IPS DF 4.7 (cell line): ENCODE results near the gene FKBP9.
"Not testable (repeated sequence)": the region's sequence is repeated elsewhere in the genome, so short reads cannot be mapped to it uniquely, and the experiment has no call there.

ENCODE experiments used
- DNase-seq: peaks from one replicate; pipeline ENCODE4 v3.0.0-alpha.2; 2013; ENCODE audit warnings: low spot score; ENCODE audit errors: extremely low read depth

The FKBP9 gene

DNA sequence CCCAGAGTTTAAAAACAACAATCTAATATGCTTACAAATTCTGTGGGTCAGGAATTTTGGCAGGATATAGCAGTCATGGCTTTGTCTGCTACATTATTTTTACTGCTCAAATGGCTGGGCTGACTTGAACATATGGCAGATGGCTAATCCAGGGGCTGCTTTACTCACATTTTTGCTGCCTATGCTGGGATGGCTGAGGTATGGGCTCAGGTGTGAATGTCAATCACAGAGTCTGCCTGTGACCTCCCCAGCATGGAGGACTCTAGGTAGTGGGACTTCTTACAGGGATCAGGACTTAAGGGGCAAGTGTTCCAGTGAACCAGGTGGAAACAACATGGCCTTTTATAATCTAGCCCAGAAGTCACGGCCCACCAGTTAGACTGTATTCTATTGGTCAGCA lies 4.4 kb upstream of the FKBP9 start:
- no peak for DNase-seq

DNA sequence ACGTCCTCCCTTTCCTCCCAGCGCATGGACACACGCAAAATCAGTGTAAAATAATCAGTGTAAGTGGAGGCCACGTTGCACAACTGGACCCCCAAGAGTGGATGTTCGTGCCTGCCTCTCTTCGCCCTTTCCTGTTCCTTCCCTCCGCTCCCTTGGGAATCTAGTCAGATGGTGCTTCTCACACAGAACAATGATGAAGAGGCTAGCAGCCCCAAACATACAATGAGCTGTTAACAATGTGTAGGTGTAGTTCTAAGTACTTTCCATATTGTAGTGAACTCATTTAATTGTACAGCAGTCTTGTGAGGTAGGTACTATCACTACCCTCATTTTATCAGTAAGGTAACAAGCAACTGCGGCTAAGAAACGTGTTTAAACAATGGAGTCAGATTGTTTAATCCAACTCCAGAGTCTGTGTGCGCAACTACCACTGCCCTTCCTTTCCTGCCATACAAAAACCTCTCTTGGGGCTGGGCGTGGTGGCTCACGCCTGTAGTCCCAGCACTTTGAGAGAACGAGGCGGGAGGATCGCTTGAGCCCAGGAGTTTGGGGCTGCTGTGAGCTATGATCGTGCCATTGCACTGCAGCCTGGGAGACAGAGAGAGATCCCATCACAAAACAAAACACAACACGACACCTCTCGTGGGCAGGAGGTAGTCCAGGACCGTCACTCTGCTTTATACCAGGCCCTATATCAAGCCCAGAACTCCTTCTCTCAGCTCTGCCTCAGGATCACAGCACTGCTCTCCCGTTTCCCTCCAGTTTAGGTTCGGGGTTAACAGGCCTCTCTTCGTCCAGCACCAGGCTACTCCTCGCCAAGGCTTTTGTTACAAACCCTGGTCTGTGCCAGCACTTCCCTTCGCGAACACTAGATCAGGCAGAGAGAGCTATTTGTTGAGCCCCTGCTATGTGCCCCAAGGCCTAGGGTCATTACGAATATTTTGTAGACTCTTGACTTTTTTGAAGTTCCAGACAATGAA lies 1.1 kb downstream of the FKBP9 start:
- no peak for DNase-seq

DNA sequence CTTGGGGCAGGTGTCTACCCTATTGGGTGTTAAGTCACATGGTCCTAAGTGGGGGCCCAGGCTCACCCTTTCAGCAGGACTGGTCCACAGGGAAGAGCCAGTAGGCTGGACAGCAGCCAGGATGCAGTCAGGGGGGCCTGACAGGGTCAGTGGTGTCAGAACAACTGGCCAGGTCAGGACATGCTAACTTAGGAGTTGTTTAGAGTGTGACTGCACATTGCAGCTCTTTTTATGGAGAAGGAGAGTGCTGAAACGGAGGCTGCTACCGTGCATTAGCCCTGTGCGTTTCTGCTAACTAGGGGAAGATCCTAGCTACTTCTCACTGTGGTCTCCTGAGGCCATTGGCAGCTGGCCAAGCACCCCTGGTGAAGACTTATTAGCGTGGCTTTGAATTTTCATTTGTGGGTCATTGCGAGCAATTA lies 6.7 kb downstream of the FKBP9 start:
- not testable (repeated sequence) for DNase-seq

- not testable (repeated sequence) for DNase-seq
Observed at GRCh38 chr7:32964461-32965159, 7.4 kb downstream of the FKBP9 start.

- not testable (repeated sequence) for DNase-seq
Observed at GRCh38 chr7:32966489-32967267, 9.4 kb downstream of the FKBP9 start.

DNA sequence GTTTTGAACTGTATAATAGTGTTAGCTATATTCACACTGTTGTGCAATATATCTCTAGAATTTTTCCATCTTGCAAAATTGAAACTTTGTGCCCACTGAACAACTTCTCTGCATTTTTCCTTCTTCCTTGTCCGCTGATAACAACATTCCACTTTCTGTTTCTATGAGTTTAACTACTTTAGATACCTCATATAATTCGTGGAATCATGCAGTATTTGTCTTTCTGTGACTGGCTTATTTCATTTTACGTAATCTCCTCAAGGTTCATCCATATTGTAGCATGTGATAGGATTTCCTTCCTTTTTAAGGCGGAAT lies 10.0 kb downstream of the FKBP9 start:
- DNase-seq = not testable (repeated sequence)

- not testable (repeated sequence) for DNase-seq
Observed at GRCh38 chr7:32971967-32972366, 14.7 kb downstream of the FKBP9 start.

DNA sequence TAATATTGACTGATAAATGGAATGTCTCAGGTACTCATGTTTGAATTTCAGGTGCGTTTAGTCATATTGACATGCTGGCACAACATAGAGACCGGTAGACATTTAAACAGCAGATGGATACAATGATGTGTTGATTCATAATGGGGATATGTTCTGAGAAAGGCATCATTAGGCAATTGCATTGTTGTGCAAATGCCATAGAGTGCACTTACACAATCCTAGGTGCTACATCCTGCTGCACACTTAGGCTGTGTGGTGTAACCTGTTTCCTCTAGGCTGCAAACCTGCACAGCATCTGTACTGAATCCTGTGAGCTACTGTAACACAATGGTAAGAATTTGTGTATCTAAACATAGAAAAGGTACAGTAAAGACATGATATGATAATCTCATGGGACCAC lies 19.9 kb downstream of the FKBP9 start:
- not testable (repeated sequence) for DNase-seq

- DNase-seq = not testable (repeated sequence)
Observed at GRCh38 chr7:32979246-32979645, 22.0 kb downstream of the FKBP9 start.

GRCh38 chr7:32979902-32980301 lies 22.7 kb downstream of the FKBP9 start:
- not testable (repeated sequence) for DNase-seq

DNA sequence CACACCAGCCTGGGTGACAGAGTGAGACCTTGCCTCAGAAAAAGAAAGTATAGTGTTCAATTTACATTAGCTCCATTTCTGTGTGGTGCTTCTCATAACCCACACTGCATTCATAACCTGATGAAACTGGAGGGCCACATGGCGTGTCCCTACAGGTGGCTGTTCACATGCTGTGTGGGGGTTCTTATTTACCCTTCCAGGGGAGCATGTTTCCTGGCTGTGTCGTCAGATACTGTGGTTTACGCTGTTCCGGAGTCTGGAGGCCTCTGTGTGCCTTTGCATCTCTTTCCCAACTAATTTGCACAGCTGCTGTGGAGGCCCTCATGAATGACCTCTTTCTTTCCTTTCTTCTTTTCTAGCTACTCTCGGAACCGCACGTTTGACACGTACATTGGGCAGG lies 30.9 kb downstream of the FKBP9 start:
- not testable (repeated sequence) for DNase-seq

- not testable (repeated sequence) for DNase-seq
Observed at GRCh38 chr7:32991068-32991585, 33.9 kb downstream of the FKBP9 start.

- DNase-seq = not testable (repeated sequence)
Observed at GRCh38 chr7:32991975-32992700, 34.9 kb downstream of the FKBP9 start.

DNA sequence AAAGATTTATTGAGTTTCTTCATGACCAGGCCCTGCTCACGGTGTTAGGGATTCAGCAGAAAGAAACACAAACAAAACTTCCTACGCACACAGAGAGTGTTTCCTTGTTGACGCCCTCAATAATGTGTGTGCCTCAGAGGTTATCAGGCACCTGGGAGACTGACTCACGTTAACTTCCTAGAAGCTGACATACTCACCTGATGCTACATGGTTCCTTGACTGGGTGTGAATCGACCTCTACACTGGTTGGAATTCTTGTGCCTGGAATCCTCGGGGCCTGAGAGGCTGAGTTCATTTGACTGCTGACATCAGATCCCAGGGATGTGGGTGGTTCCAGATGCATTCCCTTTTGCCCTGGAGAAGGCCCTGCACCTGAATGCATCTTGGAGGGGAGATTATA lies 35.5 kb downstream of the FKBP9 start:
- DNase-seq = not testable (repeated sequence)

DNA sequence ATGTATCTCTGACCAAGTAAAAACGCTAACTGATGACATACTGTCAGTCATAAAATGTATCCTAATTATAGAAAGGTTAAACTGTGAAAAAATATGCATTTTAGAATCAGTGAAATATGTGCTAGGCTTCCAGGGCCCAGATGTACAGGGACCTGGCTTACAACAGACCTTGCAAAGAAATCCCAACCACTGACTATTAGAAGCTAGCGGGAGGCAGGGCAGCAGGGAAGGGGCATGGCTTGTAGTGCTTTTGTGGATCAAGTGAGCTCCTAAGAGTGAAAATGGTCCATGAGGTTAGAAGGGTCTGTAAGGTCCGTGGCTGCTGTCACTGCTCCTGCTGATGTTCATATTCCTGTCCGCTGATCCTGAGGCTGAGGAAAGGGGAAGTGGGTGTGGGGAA lies 40.7 kb downstream of the FKBP9 start:
- DNase-seq = not testable (repeated sequence)

DNA sequence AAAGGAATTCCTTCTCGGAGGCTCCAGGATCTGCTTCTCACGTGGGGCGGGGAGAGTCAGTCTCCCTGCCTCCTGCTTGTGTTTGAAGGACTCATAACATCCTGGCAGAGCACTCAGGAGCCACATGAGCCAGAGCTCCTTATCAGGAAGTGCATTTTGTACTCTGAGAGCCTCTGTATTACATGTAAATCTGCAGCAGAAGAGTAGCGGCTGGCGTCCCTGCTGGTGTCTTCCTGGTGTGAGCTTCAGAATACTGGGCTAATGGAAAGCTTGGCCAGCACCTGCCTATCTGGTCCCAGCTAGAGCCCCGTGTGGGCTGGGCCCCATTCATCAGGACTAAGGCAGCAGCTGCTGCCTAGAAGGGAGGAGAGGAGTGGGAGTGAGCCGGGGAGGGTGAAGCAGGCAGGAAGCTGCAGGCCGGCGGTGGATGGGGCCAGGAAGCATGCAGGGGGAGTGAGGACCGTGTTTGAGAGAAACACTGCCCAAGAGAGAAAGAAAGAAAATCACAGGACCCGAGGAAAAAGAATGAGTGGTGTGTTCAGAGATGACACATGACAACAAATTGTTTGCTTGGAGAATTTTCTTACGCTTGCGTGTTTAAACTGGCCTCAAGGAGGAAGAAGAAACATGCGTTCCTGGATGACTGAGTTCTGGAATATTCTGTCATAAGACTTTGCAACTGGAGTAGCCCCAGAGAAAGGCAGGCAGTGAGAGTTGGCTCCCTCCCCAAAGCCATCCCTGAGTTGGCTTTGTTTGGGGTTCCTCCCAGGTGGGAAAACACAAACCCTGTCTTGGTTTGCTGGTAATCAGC lies 41.3 kb downstream of the FKBP9 start:
- not testable (repeated sequence) for DNase-seq

- not testable (repeated sequence) for DNase-seq
Observed at GRCh38 chr7:32999380-32999779, 42.1 kb downstream of the FKBP9 start.

- DNase-seq = not testable (repeated sequence)
Observed at GRCh38 chr7:33003111-33003510, 45.9 kb downstream of the FKBP9 start.

- not testable (repeated sequence) for DNase-seq
Observed at GRCh38 chr7:33004104-33004616, 46.9 kb downstream of the FKBP9 start.

DNA sequence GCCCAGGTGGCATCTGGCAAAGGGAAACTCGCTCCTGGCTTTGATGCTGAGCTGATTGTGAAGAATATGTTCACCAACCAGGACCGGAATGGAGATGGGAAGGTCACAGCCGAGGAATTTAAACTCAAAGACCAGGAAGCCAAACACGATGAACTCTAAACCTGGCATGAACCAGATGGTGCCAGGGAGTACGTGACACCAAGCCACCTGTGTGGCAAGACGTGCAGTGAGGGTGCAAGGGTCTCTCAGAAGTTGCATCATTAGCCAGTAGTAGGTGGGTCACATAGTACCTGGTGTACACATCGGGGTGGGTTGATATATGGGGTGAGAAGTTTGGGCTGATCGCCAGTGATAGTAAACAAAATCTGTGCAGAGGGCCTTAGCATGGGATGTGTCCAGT lies 48.0 kb downstream of the FKBP9 start:
- not testable (repeated sequence) for DNase-seq
